HL-60/S4 treated with phorbol 12-myristate 13-acetate at 8.2 ng/mL for 4 days and 3 days (cell line): ENCODE data around the gene ANKRD2.
"Not testable (repeated sequence)": the region's sequence is repeated elsewhere in the genome, so short reads cannot be mapped to it uniquely, and the experiment has no call there.

ENCODE experiments used
- in situ Hi-C: fragments of 300-500 bp; cut with MboI; formaldehyde crosslinking; loops from 2 replicates; pipeline ENCODE4 v1.15.0; 2022; ENCODE audit warnings: low sequenced_read_pairs

Gene ANKRD2, protein sequence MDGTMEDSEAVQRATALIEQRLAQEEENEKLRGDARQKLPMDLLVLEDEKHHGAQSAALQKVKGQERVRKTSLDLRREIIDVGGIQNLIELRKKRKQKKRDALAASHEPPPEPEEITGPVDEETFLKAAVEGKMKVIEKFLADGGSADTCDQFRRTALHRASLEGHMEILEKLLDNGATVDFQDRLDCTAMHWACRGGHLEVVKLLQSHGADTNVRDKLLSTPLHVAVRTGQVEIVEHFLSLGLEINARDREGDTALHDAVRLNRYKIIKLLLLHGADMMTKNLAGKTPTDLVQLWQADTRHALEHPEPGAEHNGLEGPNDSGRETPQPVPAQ

DNA sequence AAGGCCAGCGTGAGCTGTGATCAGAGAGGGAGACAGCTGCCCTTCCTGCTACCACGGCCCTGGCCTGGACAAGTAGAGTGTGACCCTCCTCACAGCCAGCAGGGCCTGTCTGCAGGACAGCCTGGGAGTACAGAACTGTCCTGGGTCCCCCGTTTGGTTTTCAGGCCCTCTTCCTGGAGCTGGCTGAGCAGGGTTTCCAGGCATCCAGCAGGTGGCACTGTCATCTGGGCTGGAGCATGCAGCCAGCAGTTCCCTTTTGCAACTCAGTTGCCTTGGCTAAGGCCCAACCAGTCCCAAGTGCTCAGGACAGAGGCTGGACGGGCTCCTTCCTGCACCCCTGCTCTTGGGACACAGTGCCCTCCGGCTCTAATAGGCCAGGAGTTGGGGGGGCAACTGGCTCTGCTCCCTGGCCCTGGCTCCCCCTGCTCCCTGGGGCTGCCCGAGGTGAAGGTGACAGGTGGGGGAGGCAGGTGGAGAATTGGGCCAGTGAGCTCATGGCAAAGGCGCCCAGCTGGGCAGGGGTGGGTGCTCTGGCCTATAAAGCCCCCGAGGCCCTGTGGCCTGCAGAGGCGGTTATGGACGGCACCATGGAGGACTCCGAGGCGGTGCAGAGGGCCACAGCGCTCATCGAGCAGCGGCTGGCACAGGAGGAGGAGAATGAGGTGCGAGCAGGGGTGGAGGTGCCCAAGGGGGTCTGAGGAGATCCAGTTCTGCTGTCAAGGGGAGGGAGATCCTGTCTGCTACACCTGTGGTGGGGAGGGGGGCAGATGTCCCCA lies at the start of gene ANKRD2:
ANKRD2 (plus strand) TSS at position 566 of the 776 bp plus-strand sequence; CDS start at position 576, 10 bp downstream.
- in situ Hi-C loops, result no loop called here

DNA sequence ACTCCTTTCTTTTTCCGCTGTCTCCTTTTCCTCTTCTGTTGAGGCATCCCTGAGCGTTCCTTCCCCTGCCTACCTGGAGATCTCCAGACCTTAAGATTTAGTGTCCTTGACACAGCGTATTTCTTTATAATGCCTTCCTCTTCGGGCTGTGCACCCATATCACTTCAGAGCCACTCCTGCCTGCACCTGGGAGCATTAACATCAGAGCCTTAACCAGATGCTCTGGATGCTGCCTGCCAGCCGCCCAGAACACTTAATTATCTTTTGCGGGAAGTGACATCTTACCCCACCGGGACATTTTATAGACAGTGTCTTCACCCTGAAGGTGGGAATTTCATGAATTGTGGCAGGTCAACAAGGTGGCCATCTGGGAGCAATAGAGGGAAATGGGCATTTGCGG lies 49.6 kb upstream of the ANKRD2 start:
- in situ Hi-C loops, result no loop called here

DNA sequence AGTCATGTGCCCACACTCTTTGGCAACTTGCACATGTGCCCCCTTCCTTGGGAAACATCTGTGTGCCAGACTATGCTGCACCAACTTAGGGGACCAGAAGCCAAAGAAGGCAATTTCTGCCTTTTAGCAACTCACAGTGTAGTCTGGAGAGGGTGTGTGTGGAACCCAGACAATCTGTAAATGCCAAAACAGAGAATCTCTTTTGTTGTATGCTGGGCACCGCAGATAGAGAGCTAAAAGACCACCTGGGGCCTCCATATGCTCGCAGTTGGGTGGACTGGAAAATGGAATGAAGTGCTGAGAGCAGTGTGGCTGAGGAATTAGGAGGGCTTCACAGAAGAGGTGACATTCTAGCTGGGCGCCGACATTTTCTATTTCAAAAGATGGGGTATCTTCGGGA lies 47.5 kb upstream of the ANKRD2 start:
- in situ Hi-C loops, result no loop called here

DNA sequence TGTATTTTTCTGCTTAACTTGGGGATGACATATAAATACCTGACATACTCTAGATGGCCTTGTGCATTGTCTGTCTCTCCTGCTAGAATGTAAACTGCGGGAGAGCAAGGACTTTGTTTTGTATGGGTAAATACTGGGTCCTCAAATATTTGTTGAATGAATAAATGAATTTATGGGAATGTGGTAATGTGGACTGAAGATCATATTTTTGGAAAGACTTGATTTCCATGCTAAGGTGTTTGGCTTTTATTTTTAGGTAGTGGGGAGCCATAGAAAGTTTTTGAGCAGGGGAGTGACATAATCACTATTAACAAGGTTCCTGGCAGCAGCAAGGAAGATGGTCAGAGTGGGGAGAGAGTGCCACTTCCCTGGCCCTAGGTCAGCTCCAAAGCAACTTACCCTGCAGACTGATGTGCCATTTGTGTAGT lies 46.9 kb upstream of the ANKRD2 start:
- in situ Hi-C loops, result no loop called here

DNA sequence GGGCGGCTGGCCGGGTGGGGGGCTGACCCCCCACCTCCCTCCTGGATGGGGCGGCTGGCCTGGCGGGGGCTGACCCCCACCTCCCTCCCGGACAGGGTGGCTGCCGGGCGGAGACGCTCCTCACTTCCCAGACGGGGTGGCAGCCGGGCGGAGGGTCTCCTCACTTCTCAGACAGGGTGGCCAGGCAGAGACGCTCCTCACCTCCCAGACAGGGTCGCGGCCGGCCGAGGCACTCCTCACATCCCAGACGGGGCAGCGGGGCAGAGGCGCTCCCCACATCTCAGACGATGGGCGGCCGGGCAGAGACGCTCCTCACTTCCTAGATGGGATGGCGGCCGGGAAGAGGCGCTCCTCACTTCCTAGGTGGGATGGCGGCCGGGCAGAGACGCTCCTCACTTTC lies 43.7 kb upstream of the ANKRD2 start:
- in situ Hi-C loops, result not testable (repeated sequence)

DNA sequence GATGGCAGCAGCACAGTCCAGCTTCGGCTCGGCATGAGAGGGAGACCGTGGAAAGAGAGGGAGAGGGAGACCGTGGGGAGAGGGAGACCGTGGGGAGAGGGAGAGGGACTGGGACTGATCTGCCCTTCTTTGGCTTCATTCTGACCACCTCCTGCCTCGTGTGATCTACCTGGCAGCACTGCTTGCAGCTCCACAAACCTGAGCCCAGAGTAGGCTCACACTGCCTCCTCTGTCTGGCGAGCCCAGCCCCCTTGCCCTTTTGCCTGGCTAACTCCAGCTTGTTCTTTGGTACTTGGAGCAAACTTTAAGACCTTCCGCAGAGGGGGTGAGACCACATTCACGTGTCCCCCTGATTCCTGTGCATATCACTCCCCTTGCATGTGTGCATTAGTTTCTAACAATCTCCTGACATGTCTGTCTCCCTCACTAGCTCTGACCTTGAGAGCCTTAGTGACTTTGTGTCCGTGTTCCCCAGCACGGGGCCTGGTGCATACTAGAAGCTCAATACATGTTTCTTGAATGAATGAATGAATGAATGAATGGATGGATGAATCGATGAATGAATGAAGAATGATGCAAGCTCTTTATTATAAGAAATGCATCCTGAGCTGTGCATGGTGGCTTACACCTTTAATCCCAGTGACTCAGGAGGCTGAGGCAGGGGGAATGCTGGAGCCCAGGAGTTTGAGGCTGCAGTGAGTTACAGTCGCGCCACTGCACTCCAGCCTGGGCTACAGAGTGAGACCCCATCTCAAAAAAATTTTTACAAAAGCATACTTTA lies 42.7 kb upstream of the ANKRD2 start:
- in situ Hi-C loops, result no loop called here

DNA sequence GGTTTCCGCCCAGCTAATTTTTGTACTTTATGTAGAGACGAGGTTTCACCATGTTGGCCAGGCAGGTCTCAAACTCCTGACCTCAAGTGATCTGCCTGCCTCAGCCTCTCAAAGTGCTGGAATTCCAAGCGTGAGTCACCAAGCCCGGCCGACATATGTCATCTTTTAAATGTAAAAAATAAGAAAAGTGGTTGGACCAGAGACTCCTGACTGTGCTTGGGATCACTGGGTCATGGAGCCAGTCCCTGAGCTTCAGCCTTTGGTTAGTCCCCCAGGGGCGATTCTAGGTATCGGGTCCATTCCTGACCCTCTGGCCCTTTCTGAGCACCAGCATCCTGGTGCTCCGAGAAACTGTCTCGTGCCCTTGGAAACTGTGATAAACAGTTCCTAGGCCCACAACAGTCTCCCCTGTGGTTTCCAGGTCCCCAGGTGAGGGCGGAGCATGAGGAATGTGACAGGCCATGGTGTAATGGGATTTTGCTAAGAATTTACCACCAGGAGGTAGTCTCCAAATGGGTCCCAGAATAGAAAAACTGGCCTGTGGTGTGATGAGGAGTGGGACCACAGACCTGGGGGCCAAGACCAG lies 41.1 kb upstream of the ANKRD2 start:
- in situ Hi-C loops, result no loop called here

DNA sequence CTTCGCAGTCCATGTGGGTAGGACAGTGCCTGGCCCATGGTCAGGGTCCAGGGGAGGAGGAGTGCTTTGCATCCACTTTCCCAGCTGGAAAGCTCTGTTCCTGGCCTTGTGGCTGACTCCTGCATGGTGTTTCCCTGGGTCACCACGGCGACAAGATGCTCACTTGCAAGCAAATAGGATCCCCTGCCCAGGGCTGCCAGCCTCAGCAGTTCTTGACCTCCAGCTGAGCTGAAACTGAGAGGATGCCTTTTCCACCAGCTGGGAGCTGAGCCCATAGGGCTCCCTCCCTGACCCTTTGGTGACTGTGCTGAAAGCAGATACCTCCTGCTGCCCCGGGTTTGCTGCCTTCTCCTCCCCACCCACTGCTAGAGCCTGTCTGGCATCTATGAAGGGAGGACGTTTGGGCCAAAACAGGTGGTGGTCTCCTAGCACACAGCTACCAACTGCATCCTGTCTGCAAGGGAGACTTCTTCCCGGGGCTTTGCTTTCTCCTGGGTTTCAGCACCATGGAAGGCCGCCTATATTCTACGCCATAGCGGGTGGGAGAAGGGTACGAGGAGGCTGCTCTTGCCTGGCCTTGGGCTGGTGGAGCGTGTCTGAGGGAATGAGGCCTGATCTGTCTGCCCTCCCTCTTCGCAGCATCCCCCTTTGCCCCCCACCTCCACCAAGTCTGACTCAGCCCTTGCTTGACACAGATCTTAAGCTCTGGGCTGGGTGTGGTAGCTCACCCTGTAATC lies 39.5 kb upstream of the ANKRD2 start:
- in situ Hi-C loops, result no loop called here

DNA sequence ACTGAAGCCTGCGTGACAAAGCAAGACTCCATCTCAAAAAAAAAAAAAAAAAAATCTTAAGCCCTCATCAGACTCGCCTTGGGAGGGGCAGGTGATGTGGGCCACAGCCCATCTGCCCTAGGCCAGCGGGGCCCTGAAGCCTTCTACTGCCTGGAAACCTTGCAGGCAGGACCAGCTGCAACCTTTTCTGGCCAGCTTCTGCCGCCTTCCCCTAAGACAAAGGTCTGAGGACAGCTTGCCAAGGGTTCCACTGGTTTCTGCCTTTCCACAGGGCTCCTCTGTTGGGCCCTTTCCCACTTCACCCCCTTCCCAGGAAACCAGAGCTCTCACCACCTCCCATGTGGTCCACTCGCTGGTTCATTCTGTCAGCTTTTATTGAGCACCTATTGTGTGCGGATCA lies 38.7 kb upstream of the ANKRD2 start:
- in situ Hi-C loops, result no loop called here

DNA sequence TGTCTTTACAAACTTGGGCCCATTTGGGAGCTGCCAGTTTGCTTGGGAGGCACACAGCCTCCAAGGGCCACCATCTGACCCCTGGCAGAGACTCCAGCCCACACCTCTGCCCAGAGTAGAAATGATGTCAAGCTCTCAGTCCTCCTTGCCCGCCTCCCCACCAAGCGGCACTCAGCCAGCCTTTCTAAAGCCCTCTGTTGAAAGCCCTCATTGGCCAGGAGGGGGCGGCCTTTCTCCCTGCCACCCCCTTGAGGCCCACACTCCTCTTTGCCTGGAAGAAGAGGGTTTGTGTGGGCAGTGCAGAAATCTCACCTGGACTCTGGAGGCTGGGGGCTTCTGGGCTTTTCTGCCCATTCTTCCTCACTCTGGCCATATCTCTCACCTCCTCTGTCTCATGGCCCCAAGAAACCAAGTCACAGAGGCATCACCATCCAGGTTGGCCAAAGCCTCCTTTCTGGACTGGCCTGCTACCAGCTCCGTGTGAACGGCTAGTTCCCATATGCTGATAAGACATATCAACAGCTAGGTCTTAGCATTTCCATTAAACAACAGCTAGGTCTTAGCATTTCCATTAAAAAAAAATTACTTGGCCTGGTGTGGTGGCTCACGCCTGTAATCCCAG lies 37.7 kb upstream of the ANKRD2 start:
- in situ Hi-C loops, result no loop called here

DNA sequence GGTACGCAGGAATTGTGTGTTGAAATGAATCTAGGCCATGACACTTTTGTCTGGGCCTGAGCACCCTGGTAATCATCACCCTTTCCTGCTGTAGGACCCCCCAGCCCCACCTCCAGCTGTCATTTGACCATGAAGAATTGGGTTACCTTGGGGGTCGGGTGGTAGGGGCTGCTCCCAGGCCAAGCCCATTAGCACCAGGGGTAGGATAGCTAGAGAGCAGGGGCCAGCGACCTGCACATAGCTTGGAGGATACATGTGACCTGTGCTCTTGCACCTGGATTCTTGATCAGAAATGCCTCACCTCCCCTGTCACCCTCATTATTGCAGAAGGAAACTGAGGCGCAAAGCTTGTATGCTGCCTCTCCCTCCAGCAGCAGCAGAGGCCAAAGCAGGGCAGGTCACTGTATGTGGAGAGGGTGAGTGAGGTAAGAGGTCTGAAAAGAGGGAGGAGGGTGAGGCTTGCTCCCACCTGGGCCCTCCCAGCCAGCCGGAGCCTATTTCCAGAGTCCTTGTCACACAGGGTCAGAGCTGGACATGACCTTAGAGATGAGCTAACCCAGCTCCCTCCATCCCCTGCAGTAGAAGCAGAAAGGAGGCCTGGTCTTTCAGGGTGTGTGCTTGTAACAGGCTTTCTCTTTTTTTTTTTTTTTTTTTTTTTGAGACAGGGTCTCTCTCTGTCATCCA lies 35.3 kb upstream of the ANKRD2 start:
- in situ Hi-C loops, result no loop called here

DNA sequence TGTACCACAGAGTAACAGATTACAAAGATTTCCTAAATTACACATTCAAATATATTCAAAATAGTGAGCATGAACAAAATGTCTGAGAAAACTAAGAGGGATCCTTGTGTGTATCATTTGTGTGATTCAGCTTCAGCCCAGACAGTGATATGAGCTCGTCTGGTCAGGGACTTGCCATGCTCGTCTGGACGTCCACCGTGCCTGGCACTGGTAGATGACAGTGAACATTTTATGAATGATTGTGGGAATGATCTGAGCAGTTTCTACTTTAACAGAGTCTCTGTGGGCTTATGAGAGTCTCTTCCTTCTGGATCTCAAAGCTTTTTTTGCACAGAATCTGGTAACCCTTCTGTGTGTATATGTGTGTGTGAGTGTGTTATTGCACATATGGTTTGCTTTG lies 34.2 kb upstream of the ANKRD2 start:
- in situ Hi-C loops, result no loop called here

DNA sequence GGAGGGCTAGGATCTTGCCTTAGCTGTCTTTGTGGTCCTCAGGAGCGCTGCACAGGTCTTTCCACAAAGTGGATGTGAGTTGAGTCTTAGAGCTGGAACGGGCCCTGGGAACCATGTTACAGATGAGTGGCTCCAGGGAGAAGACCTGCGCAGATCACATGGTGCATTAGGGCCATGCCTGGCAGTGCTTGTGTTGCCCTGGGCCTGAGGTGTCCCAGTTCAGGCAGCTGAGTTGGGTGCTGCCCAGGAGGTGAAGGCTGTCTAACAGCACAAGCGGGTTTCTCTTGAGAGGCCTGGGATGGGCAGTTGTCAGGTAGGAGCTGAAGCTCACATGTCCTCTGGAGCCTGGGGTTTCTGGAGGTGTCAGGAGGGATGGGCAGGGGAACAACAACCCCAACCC lies 33.7 kb upstream of the ANKRD2 start:
- in situ Hi-C loops, result no loop called here

DNA sequence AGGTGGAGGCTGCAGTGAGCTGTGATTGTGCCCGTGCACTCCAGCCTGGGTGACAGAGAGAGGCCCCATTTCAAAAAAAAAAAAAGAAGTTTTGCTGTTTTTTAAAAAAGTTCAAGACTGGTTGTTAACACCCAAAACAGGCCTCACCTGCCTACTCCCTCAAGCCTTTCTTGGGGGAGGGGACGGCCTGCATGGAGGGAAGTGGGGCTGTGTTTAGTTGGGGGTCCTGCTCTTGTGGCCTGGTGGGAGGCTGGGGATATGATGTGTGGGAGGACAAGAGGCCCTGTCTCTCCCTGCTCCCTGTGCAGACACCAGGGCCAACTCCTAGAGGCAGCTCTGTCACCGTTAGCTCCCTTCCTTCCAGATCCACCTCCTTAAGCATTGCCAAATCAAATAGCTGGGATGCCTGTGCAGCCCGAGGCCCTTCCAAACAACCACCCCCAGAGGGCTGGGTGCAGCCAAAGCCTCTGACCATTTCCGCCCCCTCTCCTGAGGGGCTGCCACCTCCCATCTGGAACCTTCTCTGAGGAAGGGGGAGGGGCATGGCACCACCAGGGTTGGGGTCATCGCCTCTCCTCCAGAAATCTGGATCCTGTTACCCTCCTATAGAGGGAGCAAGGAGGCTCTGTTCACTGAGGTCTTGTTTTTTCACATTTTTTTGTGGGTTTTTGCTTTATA lies 32.9 kb upstream of the ANKRD2 start:
- in situ Hi-C loops, result no loop called here

DNA sequence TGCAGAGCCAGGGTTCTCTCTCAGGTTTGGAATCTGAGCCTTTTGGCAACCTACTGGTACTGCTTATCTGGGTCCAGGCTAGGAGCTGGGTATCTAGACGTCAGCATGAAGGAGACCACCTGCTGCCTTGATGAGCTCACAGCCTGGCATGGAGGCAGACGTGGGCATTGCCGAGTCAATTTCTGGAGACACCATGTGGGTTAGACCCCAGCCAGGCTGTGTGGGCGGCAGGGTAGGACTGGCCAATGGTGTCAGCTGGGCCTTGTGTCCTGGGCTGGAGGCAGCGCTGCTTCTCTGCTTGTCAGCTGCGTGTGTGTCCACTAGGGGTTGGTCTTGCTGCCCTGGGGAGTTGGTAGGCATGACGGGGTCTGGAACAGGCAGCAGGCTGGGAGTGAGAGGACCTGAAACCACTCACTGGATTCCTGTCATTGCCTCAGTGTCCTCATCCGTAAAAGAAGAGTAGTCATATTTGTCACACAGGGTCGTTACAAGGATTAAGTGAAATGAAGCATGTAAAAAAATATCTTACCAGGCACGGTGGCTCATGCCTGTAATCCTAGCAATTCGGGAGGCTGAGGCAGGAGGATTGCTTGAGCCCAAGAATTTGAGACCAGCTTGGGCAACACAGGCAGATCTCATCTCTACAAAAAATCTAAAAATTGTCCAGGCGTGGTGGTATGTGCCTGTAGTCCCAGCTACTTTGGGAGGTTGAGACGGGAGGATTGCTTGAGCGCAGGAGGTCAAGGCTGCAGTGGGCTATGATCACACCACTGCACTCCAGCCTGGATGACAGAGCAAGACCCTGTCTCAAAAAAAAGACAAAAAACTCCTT lies 31.7 kb upstream of the ANKRD2 start:
- in situ Hi-C loops, result no loop called here

DNA sequence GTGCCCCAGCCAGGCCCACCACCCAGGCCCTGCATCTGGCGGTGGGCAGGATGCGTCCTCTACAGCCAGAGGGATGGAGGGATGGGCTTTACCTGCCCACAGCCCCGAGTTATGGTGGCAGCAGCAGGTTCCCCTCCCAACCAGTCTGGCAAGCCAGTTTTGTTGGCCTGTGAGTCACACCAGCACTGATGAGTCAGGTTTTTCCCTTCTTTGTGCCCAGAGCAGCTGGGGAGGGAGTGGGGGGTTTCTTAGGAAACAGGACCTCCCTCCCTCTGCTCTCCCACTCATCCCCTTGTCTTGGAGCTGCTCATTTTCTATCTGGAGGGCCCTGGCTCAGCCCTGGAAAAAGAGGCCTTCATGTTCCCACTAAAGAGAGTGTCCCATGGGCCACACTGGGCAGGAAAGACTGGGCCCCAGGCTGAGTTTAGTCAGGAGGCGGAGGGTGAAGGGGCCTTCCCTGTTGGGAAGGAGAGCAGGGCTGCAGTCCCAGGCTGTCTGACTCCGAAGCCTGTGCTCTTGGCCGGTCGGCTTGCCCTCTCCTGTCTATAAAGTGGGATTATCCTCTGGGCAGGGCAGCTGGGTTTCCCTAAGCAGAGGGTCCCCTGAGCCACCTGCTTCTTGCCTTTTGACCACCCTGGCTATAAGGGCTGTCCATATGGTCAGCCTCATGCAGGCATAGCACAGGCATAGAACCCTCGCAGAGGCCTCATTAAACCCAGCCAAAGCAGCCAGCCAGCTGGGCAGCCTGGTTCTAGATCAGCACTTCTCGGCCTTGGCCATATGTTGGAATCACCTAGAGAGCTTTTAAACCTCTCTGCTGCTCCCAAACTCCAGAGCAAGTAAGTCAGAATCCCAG lies 30.2 kb upstream of the ANKRD2 start:
- in situ Hi-C loops, result no loop called here

DNA sequence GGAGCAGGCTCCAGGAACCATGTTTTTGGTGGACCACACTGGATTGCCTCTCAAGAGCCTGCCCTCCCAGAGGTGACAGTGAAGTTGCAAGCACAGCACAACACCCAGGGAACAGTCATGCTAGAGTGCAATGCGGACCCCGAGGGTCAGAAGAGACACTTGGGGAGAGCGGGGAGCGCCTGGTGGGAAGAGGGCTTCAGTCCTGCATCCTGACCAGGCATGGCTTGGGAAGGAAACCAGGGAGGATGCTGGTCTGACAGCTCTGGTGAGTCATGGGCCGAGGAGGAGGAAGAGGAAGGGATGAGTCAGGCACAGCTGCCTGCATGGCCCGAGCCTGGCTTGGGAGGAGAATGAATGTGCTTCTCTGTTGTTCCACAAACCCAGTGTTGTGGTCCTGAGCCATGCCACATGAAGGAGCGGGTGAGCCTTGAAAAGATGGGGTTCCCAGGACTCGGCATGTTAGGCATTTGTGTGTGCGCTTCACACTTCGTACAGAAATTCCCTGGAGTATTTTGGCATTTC lies 29.5 kb upstream of the ANKRD2 start:
- in situ Hi-C loops, result no loop called here
